NCI-H1105 (cell line): Measurements from ENCODE around the gene APOBEC3H.

Experiments
- DNase-seq: peaks from one replicate; lab custom pipeline; 2025; lab: John Stamatoyannopoulos, UW

The APOBEC3H gene

DNA sequence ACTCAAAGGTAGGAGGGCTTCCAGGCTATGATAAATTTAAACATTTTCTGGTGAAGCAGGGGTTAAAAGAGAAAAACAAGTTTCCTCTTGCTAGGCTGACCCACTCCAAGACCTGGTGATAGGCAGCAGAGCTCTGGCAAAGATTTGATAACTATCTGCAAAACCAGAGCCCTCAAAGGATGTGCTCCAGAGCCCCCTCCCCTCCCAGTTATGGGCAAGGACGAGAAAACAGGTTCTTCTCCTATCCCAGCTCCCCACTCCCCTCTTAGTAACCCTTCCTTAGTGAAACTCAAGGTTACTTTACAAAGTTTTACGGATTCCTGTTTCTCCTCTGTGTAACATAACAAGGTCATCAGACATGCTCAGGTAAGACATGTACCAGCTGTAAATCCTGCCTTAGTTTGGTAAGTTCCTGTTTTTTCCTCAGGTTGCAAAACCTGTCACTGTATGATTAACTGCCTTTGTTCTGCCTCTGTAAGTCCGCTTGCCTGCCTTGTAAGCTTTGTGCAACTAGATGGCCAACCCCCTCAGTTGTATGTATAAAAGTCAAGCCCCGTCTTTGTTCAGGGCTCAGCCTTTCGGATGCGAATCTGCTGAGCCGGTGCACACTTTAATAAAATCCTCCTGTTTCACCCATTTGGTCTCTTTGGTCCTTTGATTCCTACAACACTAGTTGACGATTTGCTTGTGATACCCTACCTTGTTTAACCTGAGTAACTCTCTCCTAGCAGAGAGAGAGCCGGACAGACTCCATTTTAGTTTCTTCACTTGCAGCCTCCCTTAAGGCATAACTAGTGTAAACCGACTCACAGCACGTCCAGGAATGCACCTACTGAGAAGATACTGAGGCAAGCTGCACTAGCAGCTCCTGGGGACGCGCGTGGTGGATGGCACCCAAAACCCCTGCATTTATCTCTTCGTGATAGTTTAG, 13.9 kb downstream of the APOBEC3H start:
- DNase-seq: no peak

DNA sequence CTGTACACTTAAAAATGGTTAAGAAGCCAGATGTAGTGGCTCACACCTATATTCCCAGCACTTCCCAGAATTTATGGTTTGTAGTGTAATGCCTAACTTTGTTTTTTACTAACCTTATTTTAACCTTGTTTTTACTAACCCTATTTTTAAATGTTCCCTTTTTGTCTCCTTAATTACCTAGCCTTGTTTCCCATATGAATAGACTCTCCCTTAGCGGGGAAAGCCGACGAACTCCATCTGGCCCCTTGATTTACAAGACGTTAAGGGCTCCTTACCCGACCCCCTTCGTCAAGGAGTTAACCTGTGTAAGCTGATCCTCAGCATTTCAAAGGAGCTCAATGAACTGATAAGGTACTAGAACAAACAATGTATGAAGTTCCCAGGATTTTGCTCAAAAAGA, 17.1 kb downstream of the APOBEC3H start:
- DNase-seq: no peak

GRCh38 chr22:39115570-39115969, 18.5 kb downstream of the APOBEC3H start:
- no peak for DNase-seq

DNA sequence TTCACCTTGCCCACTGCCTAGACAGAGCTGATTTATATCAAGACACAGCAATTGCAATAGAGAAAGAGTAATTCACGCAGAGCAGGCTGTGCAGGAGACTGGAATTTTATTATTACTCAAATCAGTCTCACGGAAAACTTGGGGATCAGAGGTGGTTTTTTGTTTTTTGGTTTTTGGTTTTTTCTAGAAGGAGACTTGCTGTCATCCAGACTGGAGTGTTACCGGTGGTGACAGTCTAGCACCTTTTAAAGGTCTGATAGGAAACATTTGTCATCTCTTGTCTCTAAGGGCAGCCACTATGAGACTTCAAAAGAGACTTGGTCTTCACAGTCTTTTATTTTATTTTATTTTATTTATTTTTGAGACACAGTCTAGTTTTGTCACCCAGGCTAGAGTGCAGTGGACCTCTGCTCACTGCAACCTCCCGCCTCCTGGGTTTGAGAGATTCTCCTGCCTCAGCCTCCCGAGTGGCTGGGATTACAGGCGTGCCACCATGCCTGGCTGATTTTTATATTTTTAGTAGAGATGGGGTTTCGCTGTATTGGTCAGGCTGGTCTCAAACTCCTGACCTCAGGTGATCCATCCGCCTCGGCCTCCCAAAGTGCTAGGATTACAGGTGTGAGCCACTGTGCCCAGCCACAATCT, 19.1 kb downstream of the APOBEC3H start:
- DNase-seq: no peak

DNA sequence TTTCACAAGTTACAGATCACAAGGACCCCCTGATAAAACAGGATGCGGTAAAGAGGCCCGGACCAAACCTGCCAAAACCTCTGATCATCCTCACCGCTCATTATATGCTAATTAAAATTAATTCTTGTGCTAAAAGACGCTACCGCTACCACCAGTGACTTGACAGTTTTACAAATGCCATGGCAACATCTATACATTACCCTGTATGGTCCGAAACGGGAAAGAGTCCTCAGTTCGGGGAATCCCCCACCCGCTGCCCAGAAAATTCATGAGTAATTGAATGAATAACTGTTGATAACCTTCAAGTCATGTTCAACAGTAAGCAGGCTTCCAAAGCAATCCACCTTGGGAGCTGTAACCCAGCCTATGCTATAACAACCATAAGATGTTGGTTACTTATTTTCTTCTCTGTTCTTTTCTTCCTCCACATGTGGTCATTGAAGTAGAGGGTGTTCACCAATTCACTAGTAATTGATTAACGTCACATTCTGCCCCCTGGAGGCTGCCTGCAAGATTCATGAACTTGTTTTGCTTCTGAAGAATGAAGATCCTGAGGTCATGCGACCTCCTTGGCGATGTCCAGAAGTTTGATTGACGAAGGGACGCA, 20.6 kb downstream of the APOBEC3H start:
- peak; percentile 44 for DNase-seq

DNA sequence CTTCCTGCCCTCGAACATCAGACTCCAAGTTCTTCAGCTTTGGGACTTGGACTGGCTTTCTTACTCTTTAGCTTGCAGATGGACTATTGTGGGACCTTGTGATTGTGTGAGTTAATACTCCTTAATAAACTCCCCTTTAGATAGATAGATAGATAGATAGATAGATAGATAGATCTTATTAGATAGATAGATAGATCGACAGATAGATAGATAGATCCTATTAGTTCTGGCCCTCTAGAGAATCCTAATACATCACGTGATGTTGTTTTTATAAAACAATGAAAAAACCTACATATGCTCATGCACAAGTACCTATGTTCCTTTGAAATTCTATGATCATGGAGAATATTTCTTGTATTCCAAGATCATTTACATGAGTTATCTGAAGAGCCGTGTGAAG, 23.9 kb downstream of the APOBEC3H start:
- no peak for DNase-seq

DNA sequence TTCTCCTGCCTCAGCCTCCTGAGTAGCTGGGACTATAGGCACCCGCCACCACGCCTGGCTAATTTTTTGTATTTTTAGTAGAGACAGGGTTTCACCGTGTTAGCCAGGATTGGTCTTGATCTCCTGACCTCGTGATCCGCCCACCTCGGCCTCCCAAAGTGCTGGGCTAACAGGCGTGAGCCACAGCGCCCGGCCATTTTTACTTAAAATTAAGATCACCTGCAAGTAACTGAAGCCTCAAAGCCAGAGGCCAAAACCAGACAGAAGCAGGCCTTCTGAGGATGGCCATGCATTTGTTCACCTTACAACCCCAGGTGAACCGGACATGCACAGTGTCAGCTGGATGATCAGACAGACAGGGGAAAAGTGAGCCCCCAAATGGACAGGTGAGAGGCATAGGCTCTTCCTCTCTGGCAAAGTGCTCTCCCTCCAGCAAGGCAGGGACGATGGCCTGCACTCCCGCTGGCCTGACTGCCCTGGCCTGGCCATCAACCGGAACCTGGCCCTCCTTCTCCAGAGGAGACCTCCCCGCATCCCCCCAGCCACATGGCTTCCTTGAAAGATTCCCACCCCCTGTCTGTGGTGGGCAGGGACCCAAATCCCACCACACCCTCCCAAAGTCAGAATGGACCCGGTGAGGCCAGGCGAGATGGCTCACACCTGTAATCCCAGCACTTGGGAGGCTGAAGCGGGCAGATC, 25.9 kb downstream of the APOBEC3H start:
- DNase-seq: no peak

DNA sequence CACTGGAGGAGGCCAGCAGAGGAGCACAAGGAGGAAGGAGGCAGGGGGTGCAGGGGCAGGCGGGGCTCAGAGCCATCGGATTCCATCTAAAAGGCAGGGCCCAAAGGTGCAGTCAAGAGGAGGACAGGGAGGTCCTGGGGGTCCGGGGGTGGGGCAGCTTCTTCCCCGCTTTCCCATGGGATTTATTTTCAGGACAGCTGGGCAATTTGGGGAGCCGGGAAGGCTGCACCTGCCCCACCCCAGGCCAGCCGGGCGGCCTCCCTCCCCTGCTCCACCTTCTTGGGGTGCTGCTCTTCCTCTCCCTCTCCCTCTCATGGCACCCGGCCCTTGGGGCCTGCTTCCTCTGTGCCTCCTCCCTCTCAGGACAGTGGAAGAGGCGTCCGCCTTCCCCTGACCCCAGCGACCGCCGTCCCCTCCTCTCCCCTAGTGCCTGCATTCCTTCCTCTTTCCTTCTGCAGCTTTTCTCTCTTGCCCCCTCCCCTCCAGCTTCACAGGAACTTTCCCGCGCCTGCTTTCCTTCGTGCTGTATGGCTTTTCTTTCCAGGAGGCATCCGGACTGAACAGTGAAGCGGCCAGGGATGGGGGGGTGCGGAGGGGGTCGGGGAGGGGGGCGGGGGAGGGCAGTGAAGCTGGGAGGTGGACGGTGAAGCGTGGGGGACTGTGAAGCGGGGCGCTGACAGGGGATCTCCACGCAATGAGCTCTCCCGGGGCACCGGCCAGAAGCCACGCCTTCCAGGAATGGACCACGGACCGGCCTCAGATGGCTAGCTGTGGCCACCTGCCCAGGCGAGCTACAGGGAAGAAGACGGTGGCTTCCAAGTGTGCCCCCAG, 26.9 kb downstream of the APOBEC3H start:
- no peak for DNase-seq

GRCh38 chr22:39125622-39126021, 28.6 kb downstream of the APOBEC3H start:
- no peak for DNase-seq

- DNase-seq: no peak
Measured at GRCh38 chr22:39128508-39128907, 31.5 kb downstream of the APOBEC3H start.

GRCh38 chr22:39129081-39129480, 32.0 kb downstream of the APOBEC3H start:
- DNase-seq: no peak

GRCh38 chr22:39129746-39130145, 32.7 kb downstream of the APOBEC3H start:
- no peak for DNase-seq

GRCh38 chr22:39130152-39130704, 33.2 kb downstream of the APOBEC3H start:
- no peak for DNase-seq

- DNase-seq: no peak
Measured at GRCh38 chr22:39130892-39131855, 34.1 kb downstream of the APOBEC3H start.

GRCh38 chr22:39132281-39132680, 35.2 kb downstream of the APOBEC3H start:
- no peak for DNase-seq

DNA sequence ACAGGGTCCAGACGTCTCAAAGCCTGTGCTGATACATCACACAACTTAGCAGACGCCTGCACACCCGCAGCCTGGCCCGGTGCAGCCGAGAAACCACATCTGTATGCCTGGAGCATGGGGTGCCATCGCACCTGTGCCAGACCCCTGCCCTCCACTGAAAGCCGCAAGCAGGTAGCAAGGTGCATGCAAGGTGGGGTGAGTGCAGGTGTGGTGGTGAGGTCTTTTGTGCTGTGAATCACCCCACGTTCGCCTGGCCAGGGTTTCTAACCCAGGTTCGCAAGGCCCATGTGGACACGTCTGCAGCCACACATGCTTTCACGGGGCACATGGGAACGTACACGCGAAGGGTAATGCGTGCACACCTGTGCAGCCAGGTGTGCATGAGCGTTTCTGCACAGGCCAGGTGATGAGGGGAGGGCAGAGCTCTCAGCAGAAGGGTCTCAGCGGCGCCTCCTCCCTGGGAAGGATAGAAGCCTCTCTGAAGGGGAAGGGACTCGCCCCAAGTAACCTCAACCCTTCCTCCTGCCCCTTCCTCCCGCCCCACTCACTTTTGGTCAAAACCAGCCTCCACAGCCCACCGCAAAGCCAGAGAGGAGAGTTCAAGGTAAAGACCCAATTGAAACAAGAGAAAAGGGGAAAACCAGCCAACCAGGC, 36.0 kb downstream of the APOBEC3H start:
- DNase-seq: no peak

DNA sequence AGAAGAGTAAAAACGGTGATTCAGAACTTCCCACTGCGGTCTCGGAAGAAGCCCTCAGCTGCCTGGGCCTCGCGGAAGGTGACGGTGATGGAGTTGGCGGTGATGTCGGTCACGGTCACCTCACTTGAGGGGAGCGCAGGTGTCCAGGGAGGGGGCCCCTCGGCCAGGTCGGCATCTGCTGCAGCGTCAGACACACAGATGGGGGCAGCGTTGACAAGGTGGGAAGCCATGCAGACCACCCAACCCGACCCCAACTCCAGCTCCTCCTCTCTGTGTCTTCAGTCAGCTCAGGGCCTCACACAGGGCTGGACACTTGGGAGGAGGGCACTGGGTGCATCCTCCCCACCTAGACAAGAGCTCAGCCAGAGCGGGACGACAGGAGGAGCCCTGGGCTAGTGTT, 36.8 kb downstream of the APOBEC3H start:
- DNase-seq: no peak

DNA sequence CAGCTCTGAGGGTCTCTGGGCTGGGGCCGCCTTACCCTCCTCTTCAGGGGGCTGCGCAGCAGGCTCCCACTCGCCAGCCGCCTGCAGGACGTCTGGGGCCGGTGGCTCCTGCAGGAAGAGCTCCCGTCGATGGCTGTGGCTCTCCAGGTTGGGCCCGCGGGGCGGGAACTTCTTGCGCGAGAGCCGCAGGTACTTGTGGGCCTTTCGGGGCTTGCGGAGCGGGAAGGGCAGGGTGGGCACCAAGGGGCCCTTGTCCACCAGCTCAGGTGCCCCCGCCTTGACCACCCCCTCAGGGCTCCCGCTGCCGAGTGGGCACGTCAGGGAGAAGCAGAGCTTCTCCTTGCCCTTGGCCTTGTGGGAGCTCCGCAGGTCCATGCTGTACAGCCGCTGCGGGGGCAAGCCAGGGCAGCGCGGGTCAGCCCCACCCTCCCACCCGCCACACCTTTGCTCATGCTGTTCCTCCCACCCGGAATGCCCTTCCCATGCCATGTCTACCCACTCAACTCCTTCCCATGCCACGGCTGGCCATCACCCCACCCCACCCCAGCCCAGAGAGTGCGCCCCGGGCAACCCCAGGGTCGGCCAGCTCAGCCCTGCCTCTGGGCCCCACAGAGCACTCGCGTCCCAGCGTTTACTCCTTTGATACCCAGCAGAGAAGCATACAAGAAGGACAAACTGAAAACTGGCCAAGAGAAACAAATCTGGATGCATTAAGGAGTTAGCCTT, 37.5 kb downstream of the APOBEC3H start:
- DNase-seq: no peak
